Endothelial cell of umbilical vein (primary cell): Measurements from ENCODE around the gene HDAC1.

Source experiments
- EZH2 ChIP-seq: IDR thresholded peaks from 2 replicates; pipeline ENCODE4 v1.6.1; 2012; ENCODE audit warnings: borderline replicate concordance, low read depth, mild to moderate bottlenecking, moderate library complexity, low read length, inconsistent platforms; ENCODE audit not compliant: severe bottlenecking
- POLR2AphosphoS5 ChIP-seq: IDR thresholded peaks from 2 replicates; pipeline ENCODE4 v1.6.1; 2012; ENCODE audit warnings: low read depth, mild to moderate bottlenecking, control low read depth, low read length, moderate library complexity; ENCODE audit not compliant: insufficient read depth
- TF ChIP-seq, protein P1 (sequence below), 2 donors: IDR thresholded peaks; 1 replicate in 1 of 2; 2 replicates in 1 of 2; pipeline ENCODE4 v1.5.1; 2011; ENCODE audit warnings: low read length in 2 of 2, mild to moderate bottlenecking in 2 of 2, moderate library complexity in 2 of 2, control low read depth in 1 of 2, inconsistent platforms in 1 of 2, low read depth in 1 of 2; ENCODE audit not compliant: insufficient read depth in 1 of 2; ENCODE audit errors: extremely low read depth in 1 of 2

DNA sequence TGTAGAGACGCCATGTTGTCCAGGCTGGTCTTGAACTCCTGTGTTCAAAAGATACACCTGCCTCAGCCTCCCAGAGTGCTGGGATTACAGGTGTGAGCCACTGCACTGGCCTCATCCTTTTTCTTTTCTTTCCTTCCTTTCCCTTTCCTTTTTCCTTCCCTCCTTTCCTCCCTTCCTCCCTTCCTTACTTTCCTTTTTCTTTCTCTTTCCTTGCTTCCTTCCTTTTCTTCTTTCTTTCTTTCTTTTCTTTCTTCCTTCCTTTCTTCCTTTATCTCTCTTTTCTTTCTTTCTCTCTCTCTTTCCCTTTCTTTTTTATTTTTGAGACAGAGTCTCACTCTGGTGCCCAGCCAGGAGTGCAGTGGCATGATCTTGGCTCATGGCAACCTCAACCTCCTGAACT lies 64.6 kb downstream of the HDAC1 start:
- TF ChIP-seq, protein P1, sequence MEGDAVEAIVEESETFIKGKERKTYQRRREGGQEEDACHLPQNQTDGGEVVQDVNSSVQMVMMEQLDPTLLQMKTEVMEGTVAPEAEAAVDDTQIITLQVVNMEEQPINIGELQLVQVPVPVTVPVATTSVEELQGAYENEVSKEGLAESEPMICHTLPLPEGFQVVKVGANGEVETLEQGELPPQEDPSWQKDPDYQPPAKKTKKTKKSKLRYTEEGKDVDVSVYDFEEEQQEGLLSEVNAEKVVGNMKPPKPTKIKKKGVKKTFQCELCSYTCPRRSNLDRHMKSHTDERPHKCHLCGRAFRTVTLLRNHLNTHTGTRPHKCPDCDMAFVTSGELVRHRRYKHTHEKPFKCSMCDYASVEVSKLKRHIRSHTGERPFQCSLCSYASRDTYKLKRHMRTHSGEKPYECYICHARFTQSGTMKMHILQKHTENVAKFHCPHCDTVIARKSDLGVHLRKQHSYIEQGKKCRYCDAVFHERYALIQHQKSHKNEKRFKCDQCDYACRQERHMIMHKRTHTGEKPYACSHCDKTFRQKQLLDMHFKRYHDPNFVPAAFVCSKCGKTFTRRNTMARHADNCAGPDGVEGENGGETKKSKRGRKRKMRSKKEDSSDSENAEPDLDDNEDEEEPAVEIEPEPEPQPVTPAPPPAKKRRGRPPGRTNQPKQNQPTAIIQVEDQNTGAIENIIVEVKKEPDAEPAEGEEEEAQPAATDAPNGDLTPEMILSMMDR (IDR thresholded peaks at IDR 0.05; ENCODE audit: extremely low read depth in 1 of 2, insufficient read depth in 1 of 2, low read depth in 1 of 2, low read length in 2 of 2): no peak
- no peak for TF ChIP-seq EZH2
- no peak for TF ChIP-seq POLR2AphosphoS5
